ENCODE results near the gene VIPR2. TPM values are rescaled to one million over a fixed set of nuclear protein-coding genes. Genes with fewer than 3 reads are reported as not detected.

The VIPR2 gene
- total and polyA plus RNA-seq, 2 experiments from 2014 or later: 1.3 to 2.7 TPM

GRCh38 chr7:159060440-159060839, 84.2 kb downstream of the VIPR2 start:
- Histone ChIP-seq H3K4me1 (ENCODE audit: insufficient read depth) (peaks cover 11% of the 10 kb centered on the region), H3K4me2 (no peak overlapping the region), H2AFZ (no peak overlapping the region), H3F3A (replicated peaks; ENCODE audit: low read depth) (0 out of 2 replicates have a peak, but pooled peaks cover 3% of the 10 kb centered on the region), H4K20me1 (replicated peaks; ENCODE audit: insufficient read depth) (no peaks in the 10 kb centered on the region), H3K4me3 (no peak overlapping the region), H3K27ac (ENCODE audit: low read depth) (no peak overlapping the region), H3K36me3 (ENCODE audit: insufficient read depth) (no peaks in the 10 kb centered on the region), H3K9me2 (ENCODE audit: insufficient read depth) (peaks cover 9% of the 10 kb centered on the region; the same call in 1 of the 2 replicates), H3K27me3 (ENCODE audit: insufficient read depth) (peaks cover 6% of the 10 kb centered on the region; the same call in 1 of the 2 replicates), H3K79me2 (replicated peaks; ENCODE audit: insufficient read depth) (no peaks in the 10 kb centered on the region)
- TF ChIP-seq CTCF (conservative IDR thresholded peaks at IDR 0.05; ENCODE audit: low read depth in 2 of 2): no peak
- no peak for TF ChIP-seq REST (IDR thresholded peaks at IDR 0.05; ENCODE audit: unreplicated experiment)
- TF ChIP-seq EZH2 (IDR thresholded peaks at IDR 0.05; ENCODE audit: low read depth, unreplicated experiment): no peak
- no peak for TF ChIP-seq ZNF114 (CRISPR knock-in tag; IDR thresholded peaks at IDR 0.05)
- TF ChIP-seq ZNF462 (CRISPR knock-in tag; IDR thresholded peaks at IDR 0.05): no peak
- TF ChIP-seq POLR2AphosphoS5 (IDR thresholded peaks at IDR 0.05; ENCODE audit: low read depth): no peak
- no peak for TF ChIP-seq ZNF331 (CRISPR knock-in tag; IDR thresholded peaks at IDR 0.05; ENCODE audit: low read depth)
- TF ChIP-seq ETS1 (IDR thresholded peaks at IDR 0.05): no peak
- no peak for TF ChIP-seq STAT1 (IDR thresholded peaks at IDR 0.05; ENCODE audit: unreplicated experiment)
- TF ChIP-seq EZH2phosphoT487 (IDR thresholded peaks at IDR 0.05; ENCODE audit: unreplicated experiment): no peak
- no peak for TF ChIP-seq JUNB (IDR thresholded peaks at IDR 0.05; ENCODE audit: unreplicated experiment)
- no peak for TF ChIP-seq NANOG (IDR thresholded peaks at IDR 0.05; ENCODE audit: borderline replicate concordance)
- no peak for TF ChIP-seq CREB1 (CRISPR knock-in tag; IDR thresholded peaks at IDR 0.05; ENCODE audit: low read depth)
- Mint-ChIP-seq H3K36me3 (ENCODE audit: low read depth) (peaks cover 9% of the 10 kb centered on the region), H3K9me3 (peaks cover 45% of the 10 kb centered on the region), H3K4me1 (no peaks in the 10 kb centered on the region), H3K27ac (no peak overlapping the region), H3K4me3 (no peak overlapping the region), H3K27me3 (ENCODE audit: insufficient read depth, low read depth, poor library complexity) (peaks cover 7% of the 10 kb centered on the region)
- no peak for DNase-seq (ENCODE audit: low spot score)
- no peak for ATAC-seq

Data from GM23338 (cell line).